ENCODE data around the gene OBP2B. TPM values are rescaled to one million over a fixed set of nuclear protein-coding genes. Genes with fewer than 3 reads are reported as not detected.

Gene OBP2B
- total and polyA plus RNA-seq, 9 of the 15 experiments (the other 6 are each of a cell fraction or from before 2014, with no cell fraction given): not detected

DNA sequence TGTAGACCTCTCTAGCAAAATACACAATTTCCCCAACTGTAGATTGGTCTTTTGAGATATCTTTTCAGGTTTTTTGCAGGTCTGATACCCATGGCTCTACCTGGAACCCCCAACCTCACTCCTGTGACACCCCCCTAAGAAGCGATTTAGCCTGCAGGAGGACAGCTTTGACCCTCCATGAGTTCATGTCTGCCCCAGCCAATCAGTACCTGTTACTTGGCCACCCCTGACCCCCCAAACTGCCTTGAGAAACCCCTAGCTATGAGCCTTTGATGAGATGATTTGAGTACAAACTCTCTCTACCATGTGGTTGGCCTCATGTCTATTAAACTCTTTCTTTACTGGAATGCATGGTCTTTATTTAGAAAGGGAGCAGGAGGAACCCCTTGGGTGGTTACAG is 40.3 kb upstream of the OBP2B start (continued):
- no peak for TF ChIP-seq ZFP30 (CRISPR knock-in tag; IDR thresholded peaks at IDR 0.05; ENCODE audit: borderline replicate concordance)
- no peak for TF ChIP-seq POLR3G (IDR thresholded peaks at IDR 0.05; ENCODE audit: extremely low read depth, insufficient read length, insufficient replicate concordance)
- no peak for TF ChIP-seq ZNF561 (CRISPR knock-in tag; conservative IDR thresholded peaks at IDR 0.05)
- TF ChIP-seq SAP30 (IDR thresholded peaks at IDR 0.05; ENCODE audit: borderline replicate concordance, insufficient read depth, low read depth, low read length, poor library complexity, severe bottlenecking): no peak

DNA sequence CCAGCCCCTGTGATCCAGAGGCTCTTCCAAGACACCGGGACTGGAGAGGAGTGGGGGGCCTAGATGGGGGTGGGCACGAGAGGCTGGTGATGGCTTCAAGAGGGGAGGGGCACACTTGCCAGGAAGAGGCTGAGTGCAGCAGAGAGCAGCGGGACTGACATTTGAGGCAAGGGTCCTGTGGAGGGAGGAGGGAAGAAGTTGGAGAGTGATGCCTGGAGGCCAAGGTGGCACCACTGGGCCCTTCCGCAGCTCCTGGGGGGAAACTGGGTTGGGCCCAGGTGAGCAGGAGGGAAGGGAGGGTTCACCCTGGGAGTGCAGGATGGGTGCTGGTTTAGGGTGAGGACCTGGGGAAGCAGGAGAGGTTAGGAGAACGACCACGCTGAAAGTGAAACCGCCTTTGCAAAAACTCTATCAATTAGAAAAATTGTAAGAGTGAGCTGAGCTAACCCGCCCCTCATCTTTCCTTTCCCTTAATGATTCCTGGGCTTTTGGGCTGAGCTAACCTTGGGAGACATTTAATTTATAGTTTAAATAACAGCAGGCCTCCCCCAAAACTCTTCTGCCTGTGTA is 39.8 kb upstream of the OBP2B start:
- FAIRE-seq (no peak), ATAC-seq (no peak), DNase-seq (ENCODE audit: extremely low read depth in 1 of 4, low spot score in 3 of 4) (no peak)
- CTCF ChIA-PET (ENCODE audit: low intra/inter-chr PET ratio): no interaction called here
- no peak overlapping the region for H3K4me2 ChIP-seq (ENCODE audit: insufficient read depth, low read length)
- no peaks in the 10 kb centered on the region for H3K9me1 ChIP-seq (ENCODE audit: control insufficient read depth, insufficient read depth, low read length)
- no peaks in the 10 kb centered on the region; the same call in 1 of the 2 replicates for H4K20me1 ChIP-seq (replicated peaks; ENCODE audit: control insufficient read depth, insufficient read depth, low read length)
- POLR2A ChIA-PET: interaction anchor here (0.7 to 1.2 kb wide), 2 partner anchors 10 to 1437 kb away, joined by 3 to 12 read pairs; no protein-coding TSS in a partner anchor
- in situ Hi-C loops (cut with MboI) (no loop called here), intact Hi-C loops (cut with micrococcal nuclease) (no loop called here)
- no peak overlapping the region for H2AFZ ChIP-seq (ENCODE audit: low read depth, low read length)
- no peaks in the 10 kb centered on the region for H3K36me3 ChIP-seq (ENCODE audit: control insufficient read depth, insufficient read depth, low read length)
- 0 out of 4 replicates have a peak overlapping the region, but pooled peaks of 1 of the 2 experiments have one; percentile 69 for H3K9ac ChIP-seq (ENCODE audit: insufficient read depth in 1 of 2, low read depth in 2 of 2, low read length in 2 of 2)
- no peaks in the 10 kb centered on the region for H3K79me2 ChIP-seq (ENCODE audit: control insufficient read depth, insufficient read depth, low read length)
- no peak overlapping the region for H3K27ac ChIP-seq (ENCODE audit: extremely low read depth, low read depth, low read length)
- 83% methylated on average over 8 of the region's 8 CpGs for WGBS (ENCODE audit: insufficient coverage, low coverage, missing lambda C conversion rate)
- H3K4me1 ChIP-seq (replicated peaks in 1 of 2; ENCODE audit: control insufficient read depth in 2 of 2, insufficient read depth in 2 of 2, low read length in 2 of 2): peaks cover 0 to 31% of the 10 kb centered on the region in 2 experiments; a peak in 2 of 5 replicates
- H3K4me3 ChIP-seq: no peak overlapping the region
- H3K27me3 ChIP-seq (ENCODE audit: control insufficient read depth in 2 of 2, insufficient read depth in 2 of 2, low read length in 2 of 2): no peaks in the 10 kb centered on the region
- no TSS peak for BruUV-seq (replicated peaks)
- H3K9me3 ChIP-seq (replicated peaks; ENCODE audit: control insufficient read depth, insufficient read depth, low read depth, low read length): no peaks in the 10 kb centered on the region
- TF ChIP-seq, protein P1, sequence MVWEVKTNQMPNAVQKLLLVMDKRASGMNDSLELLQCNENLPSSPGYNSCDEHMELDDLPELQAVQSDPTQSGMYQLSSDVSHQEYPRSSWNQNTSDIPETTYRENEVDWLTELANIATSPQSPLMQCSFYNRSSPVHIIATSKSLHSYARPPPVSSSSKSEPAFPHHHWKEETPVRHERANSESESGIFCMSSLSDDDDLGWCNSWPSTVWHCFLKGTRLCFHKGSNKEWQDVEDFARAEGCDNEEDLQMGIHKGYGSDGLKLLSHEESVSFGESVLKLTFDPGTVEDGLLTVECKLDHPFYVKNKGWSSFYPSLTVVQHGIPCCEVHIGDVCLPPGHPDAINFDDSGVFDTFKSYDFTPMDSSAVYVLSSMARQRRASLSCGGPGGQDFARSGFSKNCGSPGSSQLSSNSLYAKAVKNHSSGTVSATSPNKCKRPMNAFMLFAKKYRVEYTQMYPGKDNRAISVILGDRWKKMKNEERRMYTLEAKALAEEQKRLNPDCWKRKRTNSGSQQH (CRISPR knock-in tag; IDR thresholded peaks at IDR 0.05): no peak
- TF ChIP-seq ZNF133 (CRISPR knock-in tag; IDR thresholded peaks at IDR 0.05) (no peak), SRF (CRISPR knock-in tag; IDR thresholded peaks at IDR 0.05) (no peak), HNRNPK (IDR thresholded peaks at IDR 0.05; ENCODE audit: low read depth, low read length, poor library complexity, severe bottlenecking) (no peak)

Data from K562 (cell line).